ENCODE results near the gene ZAP70. TPM values are rescaled to one million over a fixed set of nuclear protein-coding genes. Genes with fewer than 3 reads are reported as not detected.

ZAP70 gene
- polyA plus RNA-seq, 2 donors = 3.9 to 5.0 TPM

DNA sequence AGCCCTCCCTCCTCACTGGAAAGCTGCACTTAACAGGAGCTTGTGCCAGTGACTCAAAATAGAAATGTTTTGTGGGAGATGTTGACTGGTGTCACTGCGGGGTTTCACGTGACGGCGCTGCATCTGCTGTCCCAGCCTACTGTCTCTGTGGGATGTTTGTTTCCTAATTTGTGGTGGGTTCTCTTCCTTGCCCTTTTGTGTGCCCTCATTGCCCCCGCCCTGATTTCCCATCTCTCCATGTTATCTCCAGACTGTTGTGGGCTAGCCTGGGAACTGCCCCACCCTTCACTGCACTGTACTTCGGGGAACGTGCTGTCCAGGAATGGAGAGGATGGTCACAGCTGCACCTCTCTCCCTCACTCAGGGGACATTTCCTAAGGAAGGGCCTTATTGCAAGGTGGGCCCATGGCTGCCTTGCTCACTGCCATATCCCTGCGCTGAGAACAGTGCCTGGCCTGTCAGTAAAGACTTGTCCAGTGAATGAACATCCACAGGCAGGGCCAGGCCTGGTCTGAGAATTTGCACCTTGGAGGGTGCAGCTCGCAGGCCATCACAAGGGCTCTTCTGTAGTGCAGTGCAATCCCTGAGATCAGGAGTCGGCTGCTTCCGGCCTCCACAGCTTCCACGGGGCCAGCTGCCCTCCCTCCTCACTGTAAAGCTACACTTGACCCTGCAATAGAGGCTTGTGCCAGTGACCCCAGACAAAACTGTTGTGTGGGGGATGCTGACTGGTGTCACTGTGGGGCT, 18.1 kb downstream of the ZAP70 start:
- WGBS, 2 donors = 89 to 90% methylated on average over 12 of the region's 12 CpGs

GRCh38 chr2:97732436-97733340, 19.3 kb downstream of the ZAP70 start:
- no peak overlapping the region for H3K4me3 ChIP-seq (ENCODE audit: low read depth in 1 of 2, low read length in 2 of 2)
- WGBS, 2 donors = 68 to 73% methylated on average over 26 to 28 of the region's 28 CpGs

More for the DNA sequence above, 18.1 kb downstream of the ZAP70 start:
- Histone ChIP-seq H3K4me1 (ENCODE audit: control insufficient read depth in 2 of 2, insufficient read depth in 2 of 2, low read length in 1 of 2) (peaks cover 0 to 4% of the 10 kb centered on the region in 2 donors), H3K36me3 (ENCODE audit: control insufficient read depth in 2 of 2, insufficient read depth in 2 of 2, low read length in 1 of 2) (peaks cover 0 to 2% of the 10 kb centered on the region in 2 donors), H3K9me3 (ENCODE audit: control insufficient read depth in 2 of 2, insufficient read depth in 1 of 2, low read depth in 1 of 2, low read length in 1 of 2) (peaks cover 0 to 9% of the 10 kb centered on the region in 2 donors), H3K27ac (ENCODE audit: low read depth in 2 of 2, low read length in 1 of 2) (no peak overlapping the region), H3K4me3 (ENCODE audit: low read depth in 1 of 2, low read length in 2 of 2) (no peak overlapping the region), H3K27me3 (ENCODE audit: control insufficient read depth in 1 of 2, insufficient read depth in 2 of 2, low read length in 2 of 2) (no peaks in the 10 kb centered on the region)

DNA sequence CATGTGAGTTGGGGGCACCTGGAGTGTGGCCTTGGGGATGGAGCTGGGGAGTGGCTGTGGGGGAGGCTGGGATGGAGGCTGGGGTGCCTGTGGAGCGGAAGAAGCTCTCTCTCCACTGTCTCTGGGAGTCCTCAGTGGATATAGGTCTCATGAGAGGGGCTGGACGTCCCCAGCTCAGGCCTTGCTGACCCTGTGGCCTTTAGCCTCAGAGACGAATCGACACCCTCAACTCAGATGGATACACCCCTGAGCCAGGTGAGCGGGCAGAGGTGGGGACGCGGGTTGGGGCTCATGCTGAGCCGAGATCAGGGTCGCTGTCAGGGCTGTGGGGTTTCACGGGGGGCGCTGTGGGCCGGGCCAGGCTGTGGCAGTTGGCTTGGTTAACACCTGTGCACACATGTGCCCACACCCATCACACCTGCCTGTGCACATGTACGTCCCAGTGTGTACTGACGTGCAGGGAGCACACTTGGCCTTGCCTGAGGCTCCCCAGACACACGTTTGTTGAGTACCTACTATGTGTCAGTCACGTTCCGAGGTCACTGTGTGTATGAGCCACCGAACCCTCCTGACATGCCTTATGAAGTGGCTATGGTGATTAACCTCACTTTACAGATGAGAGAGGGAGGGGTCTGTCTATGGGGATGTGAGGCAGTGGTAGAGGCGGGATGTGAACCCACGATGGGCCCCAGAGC, 20.1 kb downstream of the ZAP70 start:
- Histone ChIP-seq H3K4me3 (ENCODE audit: low read depth in 1 of 2, low read length in 2 of 2) (no peak overlapping the region), H3K9me3 (ENCODE audit: control insufficient read depth in 2 of 2, insufficient read depth in 1 of 2, low read depth in 1 of 2, low read length in 1 of 2) (peaks cover 0 to 12% of the 10 kb centered on the region in 2 donors), H3K27ac (ENCODE audit: low read depth in 2 of 2, low read length in 1 of 2) (no peak overlapping the region), H3K27me3 (ENCODE audit: control insufficient read depth in 1 of 2, insufficient read depth in 2 of 2, low read length in 2 of 2) (no peaks in the 10 kb centered on the region), H3K36me3 (ENCODE audit: control insufficient read depth in 2 of 2, insufficient read depth in 2 of 2, low read length in 1 of 2) (peaks cover 0 to 5% of the 10 kb centered on the region in 2 donors), H3K4me1 (ENCODE audit: control insufficient read depth in 2 of 2, insufficient read depth in 2 of 2, low read length in 1 of 2) (peaks cover 0 to 4% of the 10 kb centered on the region in 2 donors)
- 84 to 87% methylated on average over 20 of the region's 20 CpGs for WGBS, 2 donors

More at GRCh38 chr2:97732436-97733340, 19.3 kb downstream of the ZAP70 start:
- no peak overlapping the region for H3K27ac ChIP-seq (ENCODE audit: low read depth in 2 of 2, low read length in 1 of 2)
- peaks cover 0 to 12% of the 10 kb centered on the region in 2 donors for H3K9me3 ChIP-seq (ENCODE audit: control insufficient read depth in 2 of 2, insufficient read depth in 1 of 2, low read depth in 1 of 2, low read length in 1 of 2)
- H3K4me1 ChIP-seq (ENCODE audit: control insufficient read depth in 2 of 2, insufficient read depth in 2 of 2, low read length in 1 of 2) = peaks cover 0 to 4% of the 10 kb centered on the region in 2 donors
- H3K36me3 ChIP-seq (ENCODE audit: control insufficient read depth in 2 of 2, insufficient read depth in 2 of 2, low read length in 1 of 2) = peaks cover 0 to 2% of the 10 kb centered on the region in 2 donors
- H3K27me3 ChIP-seq (ENCODE audit: control insufficient read depth in 1 of 2, insufficient read depth in 2 of 2, low read length in 2 of 2) = no peaks in the 10 kb centered on the region

- H3K4me1 ChIP-seq (ENCODE audit: control insufficient read depth in 2 of 2, insufficient read depth in 2 of 2, low read length in 1 of 2) = peaks cover 0 to 4% of the 10 kb centered on the region in 2 donors
- H3K27me3 ChIP-seq (ENCODE audit: control insufficient read depth in 1 of 2, insufficient read depth in 2 of 2, low read length in 2 of 2) = no peaks in the 10 kb centered on the region
- WGBS, 2 donors = 92 to 94% methylated on average over 44 of the region's 44 CpGs
- H3K36me3 ChIP-seq (ENCODE audit: control insufficient read depth in 2 of 2, insufficient read depth in 2 of 2, low read length in 1 of 2) = peaks cover 0 to 5% of the 10 kb centered on the region in 2 donors
- no peak overlapping the region for H3K4me3 ChIP-seq (ENCODE audit: low read depth in 1 of 2, low read length in 2 of 2)
- H3K9me3 ChIP-seq (ENCODE audit: control insufficient read depth in 2 of 2, insufficient read depth in 1 of 2, low read depth in 1 of 2, low read length in 1 of 2) = peaks cover 0 to 12% of the 10 kb centered on the region in 2 donors
- no peak overlapping the region for H3K27ac ChIP-seq (ENCODE audit: low read depth in 2 of 2, low read length in 1 of 2)
Measured at GRCh38 chr2:97734061-97735051, 21.0 kb downstream of the ZAP70 start.

GRCh38 chr2:97735161-97735561, 21.8 kb downstream of the ZAP70 start:
- H3K9me3 ChIP-seq (ENCODE audit: control insufficient read depth in 2 of 2, insufficient read depth in 1 of 2, low read depth in 1 of 2, low read length in 1 of 2) = peaks cover 0 to 10% of the 10 kb centered on the region in 2 donors
- WGBS, 2 donors = 95 to 96% methylated on average over 23 to 29 of the region's 29 CpGs
- H3K27me3 ChIP-seq (ENCODE audit: control insufficient read depth in 1 of 2, insufficient read depth in 2 of 2, low read length in 2 of 2) = no peaks in the 10 kb centered on the region
- peaks cover 0 to 5% of the 10 kb centered on the region in 2 donors for H3K36me3 ChIP-seq (ENCODE audit: control insufficient read depth in 2 of 2, insufficient read depth in 2 of 2, low read length in 1 of 2)
- H3K27ac ChIP-seq (ENCODE audit: low read depth in 2 of 2, low read length in 1 of 2) = no peak overlapping the region
- H3K4me1 ChIP-seq (ENCODE audit: control insufficient read depth in 2 of 2, insufficient read depth in 2 of 2, low read length in 1 of 2) = peaks cover 0 to 4% of the 10 kb centered on the region in 2 donors
- no peak overlapping the region for H3K4me3 ChIP-seq (ENCODE audit: low read depth in 1 of 2, low read length in 2 of 2)

- H3K9me3 ChIP-seq (ENCODE audit: control insufficient read depth in 2 of 2, insufficient read depth in 1 of 2, low read depth in 1 of 2, low read length in 1 of 2) = peaks cover 0 to 4% of the 10 kb centered on the region in 2 donors
- H3K36me3 ChIP-seq (ENCODE audit: control insufficient read depth in 2 of 2, insufficient read depth in 2 of 2, low read length in 1 of 2) = peaks cover 0 to 5% of the 10 kb centered on the region in 2 donors
- H3K4me1 ChIP-seq (ENCODE audit: control insufficient read depth in 2 of 2, insufficient read depth in 2 of 2, low read length in 1 of 2) = peaks cover 2 to 8% of the 10 kb centered on the region in 2 donors
- 70 to 73% methylated on average over 4 of the region's 4 CpGs for WGBS, 2 donors
- H3K4me3 ChIP-seq (ENCODE audit: low read depth in 1 of 2, low read length in 2 of 2) = no peak overlapping the region
- H3K27me3 ChIP-seq (ENCODE audit: control insufficient read depth in 1 of 2, insufficient read depth in 2 of 2, low read length in 2 of 2) = no peaks in the 10 kb centered on the region
- no peak overlapping the region for H3K27ac ChIP-seq (ENCODE audit: low read depth in 2 of 2, low read length in 1 of 2)
Measured at GRCh38 chr2:97736185-97736584, 22.8 kb downstream of the ZAP70 start.

DNA sequence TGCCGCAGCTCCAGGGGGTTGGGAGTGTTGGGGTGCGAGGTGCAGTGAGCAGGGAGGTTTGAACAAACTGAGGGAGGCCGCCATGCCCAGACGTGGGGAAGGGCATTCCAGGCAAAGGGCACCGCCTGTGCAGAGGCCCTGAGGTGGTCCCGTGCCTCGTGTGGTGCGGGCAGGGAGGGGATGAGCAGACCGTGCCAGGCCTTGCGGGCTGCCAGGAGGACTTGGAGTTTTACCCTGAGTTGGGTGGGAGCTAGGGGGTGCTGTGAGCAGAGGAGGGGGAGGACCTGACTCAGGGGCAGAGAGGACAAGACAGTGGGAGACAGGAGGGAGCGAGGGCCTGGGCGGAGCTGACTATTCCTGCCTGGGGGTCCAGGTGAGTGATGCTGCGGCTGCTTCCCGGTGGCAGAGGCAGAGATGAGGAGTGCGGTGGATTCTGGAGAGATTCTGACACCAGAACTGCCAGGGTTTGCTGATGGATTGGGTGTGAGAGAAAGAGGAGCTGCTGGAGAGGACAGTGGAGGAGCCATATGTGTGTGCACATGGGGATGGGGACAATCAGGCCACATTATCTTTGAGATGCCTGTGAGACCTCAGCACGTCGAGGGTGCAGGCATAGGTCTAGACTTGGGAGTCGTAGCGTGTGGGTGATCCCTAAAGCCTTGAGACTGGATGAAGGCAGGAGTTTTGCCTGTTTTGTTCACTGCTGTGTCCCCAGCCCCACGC, 23.4 kb downstream of the ZAP70 start:
- WGBS, 2 donors = 79 to 83% methylated on average over 20 of the region's 20 CpGs
- no peak overlapping the region for H3K4me3 ChIP-seq (ENCODE audit: low read depth in 1 of 2, low read length in 2 of 2)
- H3K4me1 ChIP-seq (ENCODE audit: control insufficient read depth in 2 of 2, insufficient read depth in 2 of 2, low read length in 1 of 2) = peaks cover 4 to 8% of the 10 kb centered on the region in 2 donors
- no peaks in the 10 kb centered on the region for H3K27me3 ChIP-seq (ENCODE audit: control insufficient read depth in 1 of 2, insufficient read depth in 2 of 2, low read length in 2 of 2)
- peaks cover 0 to 5% of the 10 kb centered on the region in 2 donors for H3K36me3 ChIP-seq (ENCODE audit: control insufficient read depth in 2 of 2, insufficient read depth in 2 of 2, low read length in 1 of 2)
- peaks cover 0 to 3% of the 10 kb centered on the region in 2 donors for H3K9me3 ChIP-seq (ENCODE audit: control insufficient read depth in 2 of 2, insufficient read depth in 1 of 2, low read depth in 1 of 2, low read length in 1 of 2)
- H3K27ac ChIP-seq (ENCODE audit: low read depth in 2 of 2, low read length in 1 of 2) = no peak overlapping the region
